Right cardiac atrium (tissue), 5 donors: ENCODE results near the gene PDE7B. TPM values are rescaled to one million over a fixed set of nuclear protein-coding genes. Genes with fewer than 3 reads are reported as not detected.

Source experiments
- ATAC-seq, 2 donors: fragments of 200-7000 bp; cut with Tn5 transposase; one replicate each; pipeline versions ENCODE4 v1.8.0 to v1.9.1; 2020; ENCODE audit warnings: moderate library complexity in 2 of 2, mild to moderate bottlenecking in 1 of 2
- DNase-seq, 3 donors: peaks; one replicate each; pipeline ENCODE4 v3.0.0-alpha.2; 2020
- H3K27ac ChIP-seq: one replicate; pipeline ENCODE4 v1.5.1; 2013; ENCODE audit warnings: mild to moderate bottlenecking, low read length, control low read depth, moderate library complexity
- H3K27me3 ChIP-seq: one replicate; pipeline ENCODE4 v1.6.1; 2013; ENCODE audit not compliant: control insufficient read depth, insufficient read depth
- H3K4me1 ChIP-seq: one replicate; pipeline ENCODE4 v1.6.1; 2013; ENCODE audit warnings: low read length; ENCODE audit not compliant: control insufficient read depth, insufficient read depth
- H3K4me3 ChIP-seq: one replicate; pipeline ENCODE4 v1.5.1; 2013; ENCODE audit warnings: low read length, control low read depth
- H3K9me3 ChIP-seq: one replicate; pipeline ENCODE4 v1.6.1; 2013; ENCODE audit warnings: low read length; ENCODE audit not compliant: control insufficient read depth
- WGBS: extraction: QIAGEN DNeasy Blood & Tissue Kit; methylation state at CpG from one replicate; pipeline ENCODE4 v1.1.7; 2013; 5-methylcytosine and 5-hydroxymethylcytosine counted together
- intact Hi-C, 4 donors: fragments of 100-400 bp; cut with DNase I; formaldehyde crosslinking; loops; one replicate each; pipeline versions ENCODE4 v1.11.0 to v1.14.0; 2022 to 2023
- polyA plus RNA-seq: library from polyadenylated mRNA; stranded (reverse); fragments of 200-250 nt; gene quantifications from one replicate; pipeline ENCODE4 v1.2.3, GENCODE V29; 2013
- total RNA-seq, 4 donors: library from RNA; stranded (reverse); fragmentation: NEBNext Ultra II Directional; extraction: Animal tissue kit (Norgen Biotek cat#: 25700); gene quantifications; one replicate each; pipeline ENCODE4 v1.2.1, GENCODE V29; 2021
- donor health status: healthy with polysubstance abuse.
- donor health status: DM: no; HTN: yes; CAD: no.
- donor health status: DM: no; HTN: no; CAD: no.
- donor health status: DM: no; HTN: yes; CAD: no; lungs with severe emphysema.
- donor health status: DM: yes; HTN: yes; CAD: no.

Gene PDE7B
- total and polyA plus RNA-seq, 5 donors = 2.9 to 11.6 (median 8.3) TPM

- ATAC-seq (peak in 1 of 2 donors; percentile 49), DNase-seq (no peak)
- no peak overlapping the region for H3K4me3 ChIP-seq
- H3K9me3 ChIP-seq = no peaks in the 10 kb centered on the region
- H3K27ac ChIP-seq = no peak overlapping the region
- no peaks in the 10 kb centered on the region for H3K27me3 ChIP-seq
- H3K4me1 ChIP-seq = peaks cover 2% of the 10 kb centered on the region
- intact Hi-C loops = loop anchor here in 1 of 4 donors (10.0 kb wide), 1 partner anchor 402 kb away; no protein-coding TSS in a partner anchor
- 71% methylated on average over 1 of the region's 1 CpG for WGBS
These were observed 85.1 kb downstream of the PDE7B start for GRCh38 chr6:135936606-135937005.

GRCh38 chr6:135937106-135937505 lies 85.6 kb downstream of the PDE7B start:
- no peaks in the 10 kb centered on the region for H3K27me3 ChIP-seq
- 89% methylated on average over 6 of the region's 6 CpGs for WGBS
- no peak for DNase-seq
- intact Hi-C loops = loop anchor here in 1 of 4 donors (10.0 kb wide), 1 partner anchor 402 kb away; no protein-coding TSS in a partner anchor
- H3K4me3 ChIP-seq = no peak overlapping the region
- H3K9me3 ChIP-seq = no peaks in the 10 kb centered on the region
- peaks cover 2% of the 10 kb centered on the region for H3K4me1 ChIP-seq
- H3K27ac ChIP-seq = no peak overlapping the region
- no peak for ATAC-seq

- 50% methylated on average over 9 of the region's 9 CpGs for WGBS
- Histone ChIP-seq H3K9me3 (no peaks in the 10 kb centered on the region), H3K27me3 (no peaks in the 10 kb centered on the region), H3K27ac (no peak overlapping the region), H3K4me3 (no peak overlapping the region), H3K4me1 (peaks cover 2% of the 10 kb centered on the region)
- peak; percentile 86 to 89 for ATAC-seq
- peak; percentile 40 to 82 (median 52) for DNase-seq
- intact Hi-C loops = loop anchor here in 1 of 4 donors (10.0 kb wide), 1 partner anchor 404 kb away; no protein-coding TSS in a partner anchor
These were observed 87.2 kb downstream of the PDE7B start for GRCh38 chr6:135938576-135939207.

GRCh38 chr6:135939208-135939591 lies 87.7 kb downstream of the PDE7B start:
- intact Hi-C loops = loop anchor here in 1 of 4 donors (10.0 kb wide), 1 partner anchor 404 kb away; no protein-coding TSS in a partner anchor
- DNase-seq (peak; percentile 28 to 76 (median 65)), ATAC-seq (peak; percentile 75 to 80)
- H3K4me1 ChIP-seq = peaks cover 2% of the 10 kb centered on the region
- WGBS = 55% methylated on average over 7 of the region's 7 CpGs
- H3K9me3 ChIP-seq = no peaks in the 10 kb centered on the region
- H3K4me3 ChIP-seq = no peak overlapping the region
- H3K27ac ChIP-seq = peak overlapping the region; percentile 15
- no peaks in the 10 kb centered on the region for H3K27me3 ChIP-seq

- Histone ChIP-seq H3K4me1 (peaks cover 2% of the 10 kb centered on the region), H3K4me3 (no peak overlapping the region), H3K9me3 (no peaks in the 10 kb centered on the region), H3K27ac (no peak overlapping the region), H3K27me3 (no peaks in the 10 kb centered on the region)
- 94% methylated on average over 5 of the region's 5 CpGs for WGBS
- intact Hi-C loops = loop anchor here in 1 of 4 donors (10.0 kb wide), 1 partner anchor 284 kb away; no protein-coding TSS in a partner anchor
- DNase-seq (no peak), ATAC-seq (no peak)
These were observed 89.2 kb downstream of the PDE7B start for GRCh38 chr6:135940616-135941167.

GRCh38 chr6:135941275-135942025 lies 89.9 kb downstream of the PDE7B start:
- Histone ChIP-seq H3K4me1 (peaks cover under 1% of the 10 kb centered on the region), H3K4me3 (no peak overlapping the region), H3K27ac (no peak overlapping the region), H3K27me3 (no peaks in the 10 kb centered on the region), H3K9me3 (no peaks in the 10 kb centered on the region)
- DNase-seq = no peak
- ATAC-seq = no peak
- intact Hi-C loops = loop anchor here in 1 of 4 donors (10.0 kb wide), 1 partner anchor 283 kb away; no protein-coding TSS in a partner anchor
- WGBS = 75% methylated on average over 1 of the region's 1 CpG

GRCh38 chr6:135944120-135944519 lies 92.6 kb downstream of the PDE7B start:
- H3K27me3 ChIP-seq = no peaks in the 10 kb centered on the region
- H3K4me3 ChIP-seq = no peak overlapping the region
- intact Hi-C loops = loop anchor here in 1 of 4 donors (10.0 kb wide), 1 partner anchor 281 kb away; no protein-coding TSS in a partner anchor
- no peak for DNase-seq
- ATAC-seq = no peak
- H3K27ac ChIP-seq = no peak overlapping the region
- 94% methylated on average over 6 of the region's 6 CpGs for WGBS
- no peaks in the 10 kb centered on the region for H3K4me1 ChIP-seq
- H3K9me3 ChIP-seq = no peaks in the 10 kb centered on the region

GRCh38 chr6:135946674-135947073 lies 95.2 kb downstream of the PDE7B start:
- Histone ChIP-seq H3K4me1 (no peaks in the 10 kb centered on the region), H3K4me3 (no peak overlapping the region), H3K27me3 (no peaks in the 10 kb centered on the region), H3K9me3 (no peaks in the 10 kb centered on the region), H3K27ac (no peak overlapping the region)
- DNase-seq (no peak), ATAC-seq (no peak)
- WGBS = 68% methylated on average over 3 of the region's 3 CpGs
- intact Hi-C loops = loop anchor here in 1 of 4 donors (10.0 kb wide), 1 partner anchor 278 kb away; no protein-coding TSS in a partner anchor

GRCh38 chr6:135950669-135951068 lies 99.2 kb downstream of the PDE7B start:
- no peak overlapping the region for H3K27ac ChIP-seq
- intact Hi-C loops = no loop called here
- ATAC-seq (no peak), DNase-seq (no peak)
- WGBS = 89% methylated on average over 7 of the region's 7 CpGs
- no peaks in the 10 kb centered on the region for H3K27me3 ChIP-seq
- no peaks in the 10 kb centered on the region for H3K9me3 ChIP-seq
- no peak overlapping the region for H3K4me3 ChIP-seq
- H3K4me1 ChIP-seq = no peaks in the 10 kb centered on the region

- 95% methylated on average over 1 of the region's 1 CpG for WGBS
- H3K4me1 ChIP-seq = no peaks in the 10 kb centered on the region
- intact Hi-C loops = no loop called here
- DNase-seq (no peak), ATAC-seq (no peak)
- H3K4me3 ChIP-seq = no peak overlapping the region
- H3K27me3 ChIP-seq = no peaks in the 10 kb centered on the region
- no peak overlapping the region for H3K27ac ChIP-seq
- H3K9me3 ChIP-seq = no peaks in the 10 kb centered on the region
These were observed 99.7 kb downstream of the PDE7B start for GRCh38 chr6:135951169-135951568.

- no peaks in the 10 kb centered on the region for H3K4me1 ChIP-seq
- no peak overlapping the region for H3K27ac ChIP-seq
- no peak for DNase-seq
- no peak overlapping the region for H3K4me3 ChIP-seq
- no peaks in the 10 kb centered on the region for H3K9me3 ChIP-seq
- ATAC-seq = no peak
- 90% methylated on average over 5 of the region's 5 CpGs for WGBS
- H3K27me3 ChIP-seq = no peaks in the 10 kb centered on the region
- intact Hi-C loops = no loop called here
These were observed 102.3 kb downstream of the PDE7B start for GRCh38 chr6:135953818-135954217.
